LHCN-M2 (cell line): ENCODE data around the gene KLF16. TPM values are rescaled to one million over a fixed set of nuclear protein-coding genes. Genes with fewer than 3 reads are reported as not detected.

ENCODE experiments used
- DNase-seq: peaks from one replicate; pipeline ENCODE4 v3.0.0-alpha.2; 2012; ENCODE audit warnings: low read depth
- total RNA-seq: library from RNA; depleted of rRNA; stranded (reverse); fragments of >200 nt; gene quantifications from 2 replicates; pipeline ENCODE4 v1.2.3, GENCODE V29; 2014

The KLF16 gene
- total RNA-seq, 1 experiment from 2014 or later = 13.6 TPM

DNA sequence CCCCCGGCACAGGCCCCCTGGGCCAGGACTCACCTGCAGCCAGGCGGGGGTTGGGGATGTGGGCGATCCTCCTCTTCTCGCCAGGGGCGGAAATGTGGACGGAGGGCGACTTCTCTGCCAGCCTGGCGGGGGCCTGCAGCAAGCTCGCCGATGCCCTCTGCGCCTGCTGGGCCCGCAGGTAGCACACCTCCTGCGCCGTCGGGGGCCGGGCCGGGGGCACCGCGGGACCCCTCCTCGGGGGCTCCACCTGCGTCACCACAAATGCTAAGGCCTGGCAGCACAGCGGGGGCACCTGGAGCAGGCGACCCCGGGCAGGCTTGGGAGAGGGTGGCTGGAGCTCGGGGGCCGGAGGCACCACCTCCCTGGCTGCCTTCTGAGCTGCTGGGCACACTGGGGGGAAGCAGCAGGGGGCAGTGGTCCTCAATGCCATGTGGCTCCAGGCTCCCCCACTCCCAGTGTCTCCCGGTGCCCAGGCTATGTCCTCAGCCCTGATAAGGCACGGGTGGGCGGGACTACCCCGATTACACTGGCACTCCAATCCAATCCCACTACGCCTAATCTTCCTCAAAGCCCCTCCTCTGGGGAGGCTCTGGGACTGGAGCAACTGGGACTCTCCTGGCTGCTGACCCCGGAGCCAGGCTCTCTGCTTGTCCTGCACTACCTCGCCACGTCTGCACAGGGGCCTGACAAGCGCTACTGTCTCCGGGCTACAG lies 39.7 kb downstream of the KLF16 start:
- DNase-seq = no peak

DNA sequence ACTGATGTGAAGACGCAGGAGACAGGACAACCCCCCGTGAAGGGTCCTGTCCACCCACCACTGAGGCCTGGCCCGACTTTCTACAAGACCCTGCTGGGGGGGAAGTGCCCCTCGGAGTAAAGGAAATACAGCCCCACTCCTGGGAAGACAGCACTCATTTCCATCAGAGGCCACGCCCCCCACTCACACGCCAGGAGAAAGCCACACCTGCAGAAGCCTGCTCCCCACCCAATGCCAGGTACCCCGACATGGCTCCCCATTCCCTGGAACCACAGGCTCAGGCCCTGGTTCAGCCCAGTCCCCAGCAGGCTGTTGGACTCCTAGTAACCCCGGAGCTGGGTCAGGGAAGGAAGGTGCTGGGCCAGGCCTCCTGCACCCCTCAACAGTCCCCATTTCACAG lies 40.4 kb downstream of the KLF16 start:
- no peak for DNase-seq

DNA sequence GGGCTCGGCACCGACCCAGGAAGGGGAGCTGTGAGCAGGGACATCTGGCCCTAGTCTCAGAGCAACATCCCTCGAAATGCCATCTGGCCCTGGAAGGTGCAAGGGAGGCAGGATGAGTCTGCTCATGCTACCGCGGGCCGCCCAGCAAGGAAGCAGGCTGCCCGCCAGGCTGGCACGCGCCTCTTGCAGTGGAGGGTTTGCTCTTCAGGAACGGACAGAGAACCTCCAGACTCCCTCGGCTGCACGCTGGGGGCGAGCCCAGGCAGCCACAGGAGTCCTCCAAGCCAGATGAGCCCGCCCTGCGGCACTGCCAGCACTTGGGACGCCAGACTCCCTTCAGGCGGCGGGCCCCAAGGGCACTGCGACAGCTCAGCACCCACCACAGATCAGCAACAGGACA lies 41.2 kb downstream of the KLF16 start:
- DNase-seq = no peak

DNA sequence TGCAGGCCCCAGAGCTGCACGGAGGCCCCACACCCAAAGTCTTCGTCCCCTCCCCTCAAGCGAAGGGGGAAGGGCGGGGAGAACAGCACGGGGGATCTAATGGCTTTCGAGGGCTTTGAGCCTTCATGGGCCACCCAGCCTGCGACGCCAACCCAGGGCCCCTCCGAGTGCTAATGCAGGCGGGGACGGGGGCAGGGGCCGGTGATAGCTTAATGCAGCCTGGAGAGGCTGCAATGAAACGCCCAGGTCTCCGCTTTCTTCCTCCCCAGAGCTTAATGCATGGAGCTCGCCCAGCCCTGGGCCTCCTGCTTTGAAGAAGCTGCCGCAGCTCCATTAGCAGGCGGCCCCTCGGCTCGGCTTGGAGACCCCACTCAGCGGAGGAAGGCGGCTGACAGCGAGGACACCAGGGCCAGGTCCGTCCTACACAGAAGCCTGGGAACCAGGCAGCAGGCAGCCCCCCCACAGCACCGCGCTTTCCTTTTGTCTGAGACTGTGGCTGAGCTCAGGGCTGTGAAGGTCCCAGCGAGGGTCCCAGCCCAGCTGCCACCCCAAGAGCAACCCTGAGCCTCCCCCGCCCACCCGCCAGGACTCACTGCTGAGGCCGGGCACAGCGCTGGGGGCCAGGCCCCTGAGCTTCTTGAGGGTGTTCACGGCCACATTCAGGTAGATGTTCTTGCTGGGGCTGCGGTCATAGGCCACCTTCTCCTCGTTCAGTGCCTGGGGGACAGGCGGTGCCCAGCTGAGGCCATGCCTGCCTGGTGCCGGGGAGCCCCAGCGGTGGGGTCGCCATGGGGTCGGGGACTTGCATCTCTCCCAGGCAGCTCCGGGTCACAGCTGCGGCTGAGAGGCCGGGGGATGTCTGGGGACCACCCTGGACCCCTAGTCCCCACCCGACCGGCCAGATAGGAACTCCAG lies 43.8 kb downstream of the KLF16 start:
- no peak for DNase-seq

DNA sequence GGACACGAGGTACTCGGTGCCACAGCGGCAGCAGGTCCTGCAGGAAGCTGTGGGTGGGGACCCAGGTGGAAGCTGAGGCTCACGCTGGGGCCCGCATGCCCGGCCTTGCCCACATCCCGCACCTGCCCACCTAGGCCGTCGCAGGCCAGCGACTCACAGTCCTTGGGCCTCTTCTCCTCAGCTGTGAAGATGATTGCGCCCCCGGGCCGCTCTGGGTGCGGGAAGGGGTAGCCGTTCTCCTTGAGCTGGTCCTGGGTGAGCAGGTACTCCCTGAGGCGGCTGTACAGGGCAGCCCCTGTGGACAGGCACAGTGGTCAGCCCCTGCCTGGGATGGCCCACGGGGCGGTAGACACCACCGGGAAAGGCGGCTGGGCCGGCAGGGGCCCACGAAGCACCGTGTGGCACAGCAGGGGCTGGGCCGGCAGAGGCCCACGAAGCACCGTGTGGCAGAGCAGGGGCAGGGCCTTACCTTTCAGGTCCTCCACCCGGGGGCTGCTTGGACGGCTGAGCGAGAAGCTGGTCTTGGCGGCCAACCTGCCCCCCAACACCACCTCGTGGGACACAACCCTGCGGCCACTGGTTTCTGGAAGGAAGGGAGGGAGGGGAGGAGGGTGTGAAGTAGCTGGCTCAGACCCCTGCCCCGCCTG lies 44.7 kb downstream of the KLF16 start:
- DNase-seq = no peak

DNA sequence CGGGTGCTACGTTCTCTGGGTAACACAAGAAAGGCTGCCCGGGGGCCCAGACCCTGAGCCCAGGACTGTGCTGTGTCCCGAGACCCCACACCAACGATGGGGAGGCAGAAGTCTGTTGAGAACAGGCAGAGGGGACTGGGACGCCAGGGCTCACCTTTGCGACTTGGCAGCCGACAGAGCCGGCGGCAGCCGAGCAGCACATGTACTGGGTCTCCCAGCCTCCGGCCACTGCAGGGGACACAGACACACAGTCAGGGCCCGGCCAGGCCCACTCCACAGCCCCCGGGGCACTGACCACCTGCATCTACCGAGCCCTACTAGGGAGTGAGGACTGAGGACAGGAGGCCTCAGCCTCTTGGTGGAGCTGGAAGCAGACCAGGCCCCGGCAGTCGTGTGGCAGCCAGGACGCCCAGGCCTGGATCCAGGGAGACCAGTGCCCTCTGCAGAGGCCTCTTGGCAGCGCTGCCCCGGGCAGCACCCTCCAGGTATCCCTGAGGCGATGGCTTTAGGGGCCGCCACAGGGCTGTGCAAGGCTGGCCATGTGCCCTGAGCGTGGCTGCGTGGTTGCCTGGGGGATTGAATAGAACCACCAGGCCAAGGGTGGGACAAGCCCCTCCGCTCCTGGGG lies 45.7 kb downstream of the KLF16 start:
- DNase-seq = no peak

DNA sequence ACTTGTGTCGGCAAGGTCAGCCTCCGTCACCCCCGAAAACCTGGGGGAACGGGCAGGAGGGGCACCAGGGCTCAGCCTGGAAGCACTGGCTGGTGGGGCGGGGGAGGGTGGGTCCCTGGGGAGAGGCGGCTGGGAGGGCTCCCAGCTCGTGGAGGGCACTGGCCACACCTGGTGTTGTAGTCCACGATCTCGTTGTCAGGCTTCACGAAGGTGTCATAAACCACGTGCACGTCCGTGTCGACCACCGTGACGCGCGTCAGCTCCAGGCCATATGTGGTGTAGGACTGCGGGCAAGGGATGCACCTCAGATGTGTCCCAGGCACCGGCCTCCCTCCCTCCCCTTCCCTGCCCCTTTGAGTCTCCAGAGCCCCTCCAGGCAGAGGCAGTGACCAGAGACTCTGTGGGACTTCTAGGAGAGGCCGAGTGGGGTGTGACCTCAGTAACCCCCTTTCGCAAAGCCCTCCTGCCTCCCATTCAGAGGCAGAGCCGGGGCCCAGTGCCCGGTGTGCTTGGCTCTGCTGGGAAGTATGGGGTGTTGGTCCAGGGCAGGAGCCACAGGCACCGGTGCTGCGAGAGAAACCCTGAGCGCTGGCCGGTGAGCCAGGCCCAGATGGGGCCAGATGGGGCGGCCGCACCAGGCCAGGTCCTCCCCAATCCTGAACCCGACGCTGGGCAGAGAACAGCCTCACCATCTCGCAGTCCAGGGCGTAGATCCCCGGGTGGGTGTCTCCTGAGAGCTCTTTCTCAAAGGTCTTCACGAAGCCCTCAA lies 46.7 kb downstream of the KLF16 start:
- DNase-seq = no peak

DNA sequence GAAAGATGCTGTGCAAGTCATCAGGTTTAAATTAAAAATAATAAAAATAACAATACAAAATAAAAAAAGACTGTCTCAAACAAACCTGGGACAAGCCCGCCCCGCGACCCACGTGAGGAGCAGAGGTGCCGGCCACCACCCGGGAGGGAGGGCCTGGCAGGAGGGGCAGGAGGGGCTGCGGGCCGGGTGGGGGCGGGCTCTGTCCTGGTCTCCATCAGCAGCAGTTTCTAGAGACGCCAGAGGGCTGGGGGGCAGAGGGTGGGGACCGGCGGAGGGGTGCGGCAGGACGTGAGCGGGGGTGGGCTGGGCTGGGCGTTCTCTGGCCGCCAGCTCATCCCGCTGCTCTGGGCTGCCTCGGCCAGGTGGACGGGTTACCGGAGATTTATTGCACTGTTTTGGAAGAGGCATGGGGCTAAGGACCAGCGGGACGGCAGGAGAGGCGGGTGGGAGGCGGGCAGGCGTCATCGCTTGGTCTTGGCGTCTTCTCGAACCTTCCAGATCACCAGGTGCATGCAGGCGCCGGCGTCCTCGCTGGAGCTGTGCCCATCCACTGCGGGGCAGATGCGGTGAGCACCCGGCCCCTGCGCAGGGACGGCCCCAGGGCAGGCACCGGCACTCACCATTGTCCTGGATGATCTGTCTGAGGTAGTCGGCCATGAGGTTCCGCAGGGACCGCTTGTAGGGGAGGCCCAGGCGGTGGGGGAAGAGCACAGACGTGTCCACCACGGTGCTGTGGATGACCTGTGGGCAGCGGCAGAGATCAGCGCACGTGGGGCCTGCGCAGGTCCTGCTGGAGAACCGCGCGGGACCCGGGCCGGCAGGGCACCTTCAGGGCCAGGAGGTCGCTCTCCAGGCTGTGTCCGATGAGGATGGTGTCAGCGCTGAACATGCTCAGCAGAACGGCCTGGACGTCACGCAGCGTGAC lies 47.5 kb downstream of the KLF16 start:
- DNase-seq = no peak

DNA sequence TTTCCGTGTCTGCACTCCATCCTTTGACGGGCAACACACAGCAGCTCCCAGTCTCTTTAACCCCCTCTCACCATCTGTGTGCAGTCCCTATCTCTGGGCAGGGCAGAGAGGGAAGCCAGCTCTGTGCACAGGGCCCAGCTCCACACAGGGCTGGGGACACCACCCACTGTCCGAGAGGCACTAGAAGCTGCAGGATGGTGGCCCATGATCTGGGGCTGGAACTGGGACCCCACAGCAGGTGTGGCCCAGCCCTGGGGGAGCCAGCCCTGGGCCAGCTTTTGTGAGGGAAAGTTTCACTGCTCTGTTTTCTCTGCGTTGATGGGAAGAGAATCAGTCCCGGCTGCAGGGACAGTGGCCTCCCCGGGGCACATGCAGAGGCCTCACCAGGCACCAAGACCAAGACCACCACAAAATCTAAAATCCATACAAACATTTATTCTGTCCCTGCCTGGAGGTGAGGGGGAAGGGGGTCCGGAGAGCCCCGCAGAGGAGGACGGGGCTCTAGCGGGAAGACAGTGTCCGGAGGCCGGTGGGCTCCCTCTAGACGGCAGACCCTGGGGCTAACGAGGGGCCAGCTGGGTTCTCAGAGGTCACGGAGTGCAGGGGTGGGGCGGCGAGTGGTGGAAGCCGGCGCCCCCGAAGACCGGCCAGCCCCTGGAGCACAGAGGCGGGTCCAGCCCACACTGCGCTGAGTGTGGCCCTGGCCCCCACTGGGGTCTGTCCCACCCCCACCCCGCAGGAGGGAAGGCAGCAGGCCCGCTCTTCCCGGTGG lies 48.4 kb downstream of the KLF16 start:
- no peak for DNase-seq

DNA sequence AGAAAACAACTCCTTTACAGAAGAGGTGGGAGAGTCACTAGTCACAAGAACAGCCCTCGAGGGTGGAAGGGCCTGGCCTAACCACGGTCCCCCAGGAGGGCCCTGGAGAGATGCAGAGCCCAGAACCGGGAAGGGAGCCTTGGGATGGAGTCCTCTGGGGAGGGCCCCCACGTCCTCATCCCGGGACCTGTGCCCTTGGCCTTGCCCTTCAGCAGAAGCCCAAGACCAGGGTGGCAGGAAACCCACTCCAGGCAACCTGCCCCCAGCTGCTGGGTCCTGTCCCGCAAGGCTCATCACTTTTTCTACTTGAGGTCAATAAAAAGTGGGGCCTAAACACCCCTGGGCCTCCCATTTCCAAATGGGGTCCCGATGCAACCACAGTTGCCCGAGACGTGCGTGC lies 49.0 kb downstream of the KLF16 start:
- no peak for DNase-seq

DNA sequence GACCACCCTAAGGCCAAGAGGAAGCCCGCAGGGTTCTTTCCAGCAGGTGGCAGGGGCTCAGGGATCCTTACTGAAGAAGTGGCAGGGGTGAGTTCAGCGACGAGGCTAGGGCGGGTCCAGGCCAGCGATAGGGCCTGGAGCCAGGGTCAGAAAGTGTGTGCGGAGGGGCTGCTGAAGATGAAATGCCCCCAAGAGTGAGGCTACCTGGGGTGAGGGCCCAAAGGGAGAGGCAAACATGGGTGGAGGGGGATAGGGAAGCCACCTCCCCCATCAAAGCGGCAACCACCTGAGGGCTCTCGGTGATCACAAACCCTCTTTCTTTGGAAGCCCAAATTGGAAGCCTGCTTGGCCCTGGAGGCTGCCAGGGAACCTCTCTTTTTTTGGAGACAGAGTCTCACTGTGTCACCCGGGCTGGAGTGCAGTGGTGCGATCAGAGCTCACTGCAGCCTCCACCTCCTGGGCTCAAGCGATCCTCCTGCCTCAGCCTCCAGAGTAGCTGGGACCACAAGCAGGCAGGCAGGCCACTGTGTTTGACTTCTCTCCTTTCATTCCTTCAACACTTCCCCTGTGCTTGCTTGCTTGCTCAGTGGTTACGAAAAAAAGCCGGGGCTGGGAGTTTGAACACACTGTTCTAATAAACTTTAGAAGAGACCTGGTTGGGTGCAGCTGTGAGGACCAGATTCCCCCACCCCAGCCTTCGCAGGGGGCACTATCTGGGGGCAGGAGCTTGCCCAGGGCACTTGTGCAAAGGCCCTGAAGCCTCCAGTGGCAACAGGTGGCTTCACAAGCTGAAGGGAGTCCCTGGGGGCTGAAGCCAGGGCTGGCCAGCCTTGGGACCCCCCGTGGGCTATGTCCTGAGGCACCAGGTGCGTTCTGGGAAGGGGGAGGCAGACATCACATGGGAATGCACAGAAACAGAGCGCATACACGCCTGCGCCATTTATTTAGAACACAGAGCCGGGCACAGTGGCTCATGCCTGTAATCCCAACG lies 49.9 kb downstream of the KLF16 start:
- no peak for DNase-seq

DNA sequence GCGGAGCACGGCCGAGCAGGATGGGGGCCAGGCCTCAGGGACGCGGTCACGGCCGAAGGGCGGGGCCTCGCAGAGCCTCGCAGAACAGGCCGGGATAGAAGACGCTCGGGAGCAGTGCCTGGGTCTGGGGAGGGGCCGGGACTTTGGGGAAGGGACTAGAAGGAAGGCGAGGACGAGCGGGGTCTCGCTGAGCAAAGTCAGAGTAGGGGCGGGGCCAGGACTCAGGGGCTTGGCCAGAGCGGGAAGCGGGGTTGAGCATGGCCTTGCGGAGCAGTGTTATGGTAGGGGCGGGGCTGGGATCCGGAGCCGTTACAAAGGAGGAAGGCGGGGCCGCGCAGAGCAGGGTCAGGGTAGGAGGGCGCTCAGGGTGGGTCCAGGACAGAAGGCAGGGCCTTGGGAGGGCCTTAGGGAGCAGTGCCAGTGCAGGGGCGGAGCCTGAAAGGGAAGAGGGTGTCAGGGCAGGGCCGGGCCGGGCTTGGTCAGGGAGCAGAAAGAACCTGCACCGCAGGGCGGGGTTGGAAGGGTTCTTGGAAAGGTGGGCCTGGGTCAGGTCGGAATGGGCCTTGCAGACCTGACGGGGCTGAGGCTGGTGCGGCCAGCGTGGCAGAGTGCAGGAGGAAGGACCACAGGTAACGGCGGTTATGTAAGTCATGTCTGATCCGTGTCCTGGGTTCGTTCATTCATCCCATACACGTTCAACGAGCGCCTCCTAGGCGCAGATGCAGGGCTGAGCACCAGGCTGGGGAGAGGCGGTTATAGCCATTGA lies 50.8 kb downstream of the KLF16 start:
- peak; percentile 93 for DNase-seq

DNA sequence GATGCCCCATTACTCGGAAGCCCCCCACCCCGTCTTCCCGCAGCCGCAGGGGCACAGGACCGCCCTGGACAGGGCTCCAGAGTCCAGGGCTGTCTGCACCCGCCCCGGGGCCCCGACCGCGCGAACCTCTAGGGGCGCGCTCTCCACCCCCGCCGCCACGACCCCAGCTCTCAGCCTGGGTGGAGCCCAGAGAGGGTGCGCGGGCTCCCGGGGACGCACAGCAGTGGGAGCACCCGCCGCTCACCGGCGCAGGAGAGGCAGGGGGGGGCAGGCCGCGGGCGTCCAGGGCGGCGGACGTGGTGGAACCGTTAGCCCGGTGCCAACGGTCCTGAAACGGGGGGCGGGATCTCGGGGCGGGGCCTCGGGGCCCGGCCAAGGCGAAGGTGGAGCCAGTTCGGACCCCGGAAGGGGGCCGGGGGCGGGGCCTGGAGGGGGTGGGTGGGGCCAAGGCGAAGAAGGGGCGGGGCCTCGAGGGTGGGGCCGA lies 51.4 kb downstream of the KLF16 start, which contains the start of gene ATP8B3:
TSS of gene ATP8B3 (minus strand) at position 335 of the 484 bp plus-strand sequence. CDS start 540 bp downstream, outside the sequence.
- no peak for DNase-seq

DNA sequence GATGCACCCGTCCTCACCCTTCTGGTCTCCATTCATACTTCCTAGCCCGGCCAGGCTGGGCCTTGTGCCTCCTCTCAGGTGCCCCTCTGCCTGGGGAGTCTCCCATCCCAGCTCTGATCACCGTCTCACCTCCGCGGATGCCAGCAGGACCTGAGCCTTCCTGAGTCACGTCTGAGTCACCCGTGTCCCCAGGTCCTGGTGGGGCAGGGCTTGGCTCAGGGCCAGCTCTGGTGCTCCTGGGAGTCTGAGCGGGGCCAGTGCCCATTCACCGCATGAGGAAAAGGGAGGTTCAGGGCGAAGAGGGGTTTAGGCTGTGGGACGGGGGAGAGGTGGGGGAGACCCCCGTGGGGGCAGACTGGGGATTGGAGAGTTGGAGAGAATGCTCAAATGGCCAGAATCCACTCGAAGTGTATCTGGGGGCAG lies 51.9 kb downstream of the KLF16 start:
- peak; percentile 68 for DNase-seq

DNA sequence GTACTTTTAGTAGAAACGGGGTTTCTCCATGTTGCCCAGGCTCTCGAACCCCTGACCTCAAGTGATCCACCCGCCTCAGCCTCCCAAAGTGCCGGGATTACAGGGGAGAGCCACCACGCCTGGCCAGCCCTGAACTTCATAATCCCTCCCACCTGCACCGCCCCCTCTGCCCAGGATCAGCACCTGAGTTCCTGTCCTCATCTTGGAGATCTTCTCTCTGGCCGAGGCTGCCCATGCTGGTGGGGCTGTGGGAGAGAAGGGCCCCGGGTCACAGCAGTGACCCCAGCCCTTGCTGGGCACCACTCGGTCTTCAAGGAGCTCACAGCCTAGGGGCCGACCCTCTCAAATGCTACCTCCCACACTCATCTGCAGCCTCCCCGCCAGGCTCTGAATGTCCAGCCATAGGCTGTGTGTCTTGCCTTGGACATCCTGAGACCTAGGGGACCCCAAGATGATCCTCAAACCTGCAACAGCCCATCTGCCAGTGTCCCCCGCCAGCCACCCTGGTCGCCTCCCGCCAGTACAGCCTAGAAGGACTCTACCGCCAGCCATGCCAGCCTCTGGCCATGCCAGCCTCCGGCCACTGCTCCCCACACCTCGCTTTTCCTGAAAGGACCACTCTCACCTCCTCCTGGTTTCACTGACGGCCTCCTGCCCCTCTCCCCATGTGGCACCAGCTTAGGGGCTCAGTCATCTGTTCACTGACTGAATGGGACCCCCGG lies 52.8 kb downstream of the KLF16 start:
- DNase-seq = no peak

DNA sequence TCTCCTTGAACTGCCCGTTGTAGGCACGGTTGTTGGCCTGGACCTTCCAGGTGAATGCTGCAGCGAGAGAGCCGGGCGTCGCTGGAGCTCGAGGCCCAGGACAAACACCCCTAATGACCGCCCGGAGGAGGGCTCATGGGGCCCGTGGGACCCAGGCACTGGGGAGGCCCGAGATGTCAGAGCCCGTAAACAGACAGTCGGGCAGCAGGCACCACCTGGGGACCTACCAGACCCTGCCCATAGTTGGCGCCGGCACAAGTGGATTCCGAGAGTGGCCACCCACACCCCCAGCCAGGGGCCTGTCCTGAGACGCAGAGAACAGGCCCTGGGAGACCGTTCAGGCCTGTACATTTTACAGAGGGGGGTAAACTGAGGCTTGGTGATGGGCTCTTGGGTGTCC lies 53.7 kb downstream of the KLF16 start:
- DNase-seq = no peak
